Calu3 (cell line): Measurements from ENCODE around the gene RBM25. TPM values are rescaled to one million over a fixed set of nuclear protein-coding genes. Genes with fewer than 3 reads are reported as not detected.

Experiments used
- BruUV-seq: library from RNA; stranded (reverse); fragments of 400-500 nt; replicated peaks from 2 replicates; lab custom pipeline; 2021; lab: Mats Ljungman, UMichigan
- CTCF ChIA-PET: fragments of 300-600 bp; sonication (Branson Sonifier 250); formaldehyde crosslinking; loops from one replicate; lab custom pipeline; 2022; ENCODE audit warnings: antibody characterized with exemption; lab: Charles Lee
- DNase-seq: peaks from one replicate; pipeline ENCODE4 v3.0.0; 2022
- H3K27ac Mint-ChIP-seq: one replicate; pipeline ENCODE4 v1.8.0; 2022; ENCODE audit warnings: mixed read lengths; ENCODE audit not compliant: unreplicated experiment
- H3K27me3 Mint-ChIP-seq: one replicate; pipeline ENCODE4 v1.8.0; 2022; ENCODE audit warnings: mixed read lengths; ENCODE audit not compliant: unreplicated experiment
- H3K36me3 Mint-ChIP-seq: one replicate; pipeline ENCODE4 v1.8.0; 2022; ENCODE audit warnings: mild to moderate bottlenecking, moderate library complexity, mixed read lengths; ENCODE audit not compliant: insufficient read depth, unreplicated experiment
- H3K4me1 Mint-ChIP-seq: one replicate; pipeline ENCODE4 v1.8.0; 2022; ENCODE audit warnings: mild to moderate bottlenecking, low read depth, mixed read lengths; ENCODE audit not compliant: unreplicated experiment
- H3K4me3 Mint-ChIP-seq: one replicate; pipeline ENCODE4 v1.8.0; 2022; ENCODE audit warnings: mild to moderate bottlenecking, low read depth, moderate library complexity, mixed read lengths; ENCODE audit not compliant: unreplicated experiment
- H3K9me3 Mint-ChIP-seq: one replicate; pipeline ENCODE4 v1.8.0; 2022; ENCODE audit warnings: low read depth, mixed read lengths; ENCODE audit not compliant: unreplicated experiment
- CTCF ChIP-seq: fragments of 200-600 bp; IDR thresholded peaks from one replicate; pipeline ENCODE4 v1.8.0; 2022; ENCODE audit warnings: antibody characterized with exemption; ENCODE audit not compliant: unreplicated experiment
- intact Hi-C: fragments of 100-400 bp; cut with micrococcal nuclease; formaldehyde crosslinking; loops from one replicate; pipeline ENCODE4 v1.10.0; 2022; ENCODE audit not compliant: unreplicated experiment
- total RNA-seq: library from RNA; stranded (reverse); gene quantifications from 2 replicates; pipeline ENCODE4 v1.2.3, GENCODE V29; 2022

Gene RBM25
- total RNA-seq, 1 experiment from 2014 or later, result 87.5 TPM

GRCh38 chr14:73136387-73137225 is 78.3 kb downstream of the RBM25 start, which contains the start of gene PSEN1:
TSS of gene PSEN1 (plus strand) at chr14:73136507. CDS start at chr14:73148020, 11,513 bp downstream.
- DNase-seq, result peak; percentile 98
- TF ChIP-seq CTCF, result no peak
- intact Hi-C loops, result no loop called here

GRCh38 chr14:73140811-73141323 is 82.5 kb downstream of the RBM25 start:
- H3K27ac Mint-ChIP-seq, result no peak overlapping the region
- no peak for DNase-seq
- H3K4me3 Mint-ChIP-seq, result no peak overlapping the region
- CTCF ChIA-PET, result no interaction called here
- H3K36me3 Mint-ChIP-seq, result peaks cover 27% of the 10 kb centered on the region
- TF ChIP-seq CTCF, result no peak
- H3K4me1 Mint-ChIP-seq, result peaks cover 12% of the 10 kb centered on the region
- intact Hi-C loops, result no loop called here
- no TSS peak for BruUV-seq
- no peaks in the 10 kb centered on the region for H3K27me3 Mint-ChIP-seq
- H3K9me3 Mint-ChIP-seq, result no peaks in the 10 kb centered on the region

More at GRCh38 chr14:73136387-73137225, 78.3 kb downstream of the RBM25 start, which contains the start of gene PSEN1:
- peaks cover 5% of the 10 kb centered on the region for H3K9me3 Mint-ChIP-seq
- TSS peak; percentile 79 for BruUV-seq
- H3K4me1 Mint-ChIP-seq, result peaks cover 12% of the 10 kb centered on the region
- no peaks in the 10 kb centered on the region for H3K27me3 Mint-ChIP-seq
- peak within 1 kb of the TSS; percentile 77 for H3K4me3 Mint-ChIP-seq
- CTCF ChIA-PET, result interaction anchor here (0.6 to 1.4 kb wide), 5 partner anchors 78 to 1181 kb away, joined by 3 to 12 read pairs (median 5); partner anchors contain the start of gene RBM25
- peaks cover 33% of the 10 kb centered on the region for H3K36me3 Mint-ChIP-seq
- peak within 1 kb of the TSS; percentile 55 for H3K27ac Mint-ChIP-seq

GRCh38 chr14:73142216-73142615 is 83.9 kb downstream of the RBM25 start:
- CTCF ChIA-PET, result no interaction called here

GRCh38 chr14:73143003-73143402 is 84.7 kb downstream of the RBM25 start:
- intact Hi-C loops, result no loop called here
- BruUV-seq, result no TSS peak
- H3K27ac Mint-ChIP-seq, result no peak overlapping the region
- no peak for DNase-seq
- no peaks in the 10 kb centered on the region for H3K4me1 Mint-ChIP-seq
- no peaks in the 10 kb centered on the region for H3K27me3 Mint-ChIP-seq
- no peaks in the 10 kb centered on the region for H3K9me3 Mint-ChIP-seq
- CTCF ChIA-PET, result interaction anchor here (0.5 kb wide), 1 partner anchor 1965 kb away, joined by 3 read pairs; no protein-coding TSS in a partner anchor
- TF ChIP-seq CTCF, result no peak
- no peak overlapping the region for H3K4me3 Mint-ChIP-seq
- H3K36me3 Mint-ChIP-seq, result peaks cover 6% of the 10 kb centered on the region

More at GRCh38 chr14:73142216-73142615, 83.9 kb downstream of the RBM25 start:
- TF ChIP-seq CTCF, result no peak
- peaks cover 13% of the 10 kb centered on the region for H3K36me3 Mint-ChIP-seq
- intact Hi-C loops, result no loop called here
- no peak overlapping the region for H3K27ac Mint-ChIP-seq
- peaks cover 6% of the 10 kb centered on the region for H3K4me1 Mint-ChIP-seq
- DNase-seq, result no peak
- no peaks in the 10 kb centered on the region for H3K27me3 Mint-ChIP-seq
- H3K4me3 Mint-ChIP-seq, result no peak overlapping the region
- no TSS peak for BruUV-seq
- H3K9me3 Mint-ChIP-seq, result no peaks in the 10 kb centered on the region
